Activated naive CD4-positive, alpha-beta T cell treated with anti-CD3 and anti-CD28 coated beads, Interleukin-2, amount 10 ng/mL, durations not matched to agents 7 days and 5 days (primary cell): ENCODE results near the gene APOC4.
"Not testable (repeated sequence)": the region's sequence is repeated elsewhere in the genome, so short reads cannot be mapped to it uniquely, and the experiment has no call there.

Source experiments
- CTCF ChIA-PET: fragments of 350-600 bp; sonication (Branson Sonifier 250); formaldehyde crosslinking; loops from one replicate; lab custom pipeline; 2021; ENCODE audit warnings: antibody characterized with exemption; lab: Charles Lee
- DNase-seq: peaks from one replicate; pipeline ENCODE4 v3.0.0-alpha.2; 2020
- H3K27ac Mint-ChIP-seq: one replicate; pipeline ENCODE4 v1.8.0; 2021; ENCODE audit warnings: mild to moderate bottlenecking, moderate library complexity, mixed read lengths
- H3K27me3 Mint-ChIP-seq: one replicate; pipeline ENCODE4 v1.8.0; 2021; ENCODE audit warnings: mild to moderate bottlenecking, mixed read lengths
- H3K36me3 Mint-ChIP-seq: one replicate; pipeline ENCODE4 v1.8.0; 2021; ENCODE audit warnings: mixed read lengths
- H3K4me1 Mint-ChIP-seq: one replicate; pipeline ENCODE4 v1.8.0; 2021; ENCODE audit warnings: mixed read lengths
- H3K4me3 Mint-ChIP-seq: one replicate; pipeline ENCODE4 v1.8.0; 2021; ENCODE audit warnings: mild to moderate bottlenecking, moderate library complexity, mixed read lengths
- H3K9me3 Mint-ChIP-seq: one replicate; pipeline ENCODE4 v1.8.0; 2021; ENCODE audit warnings: mixed read lengths

The APOC4 gene

GRCh38 chr19:44908074-44908835, 33.8 kb upstream of the APOC4 start:
- peaks cover 69% of the 10 kb centered on the region for H3K27me3 Mint-ChIP-seq
- peaks cover 11% of the 10 kb centered on the region for H3K4me1 Mint-ChIP-seq
- no peak overlapping the region for H3K27ac Mint-ChIP-seq
- H3K36me3 Mint-ChIP-seq: peaks cover 4% of the 10 kb centered on the region
- H3K4me3 Mint-ChIP-seq: no peak overlapping the region
- CTCF ChIA-PET: no interaction called here
- DNase-seq: no peak
- no peaks in the 10 kb centered on the region for H3K9me3 Mint-ChIP-seq

DNA sequence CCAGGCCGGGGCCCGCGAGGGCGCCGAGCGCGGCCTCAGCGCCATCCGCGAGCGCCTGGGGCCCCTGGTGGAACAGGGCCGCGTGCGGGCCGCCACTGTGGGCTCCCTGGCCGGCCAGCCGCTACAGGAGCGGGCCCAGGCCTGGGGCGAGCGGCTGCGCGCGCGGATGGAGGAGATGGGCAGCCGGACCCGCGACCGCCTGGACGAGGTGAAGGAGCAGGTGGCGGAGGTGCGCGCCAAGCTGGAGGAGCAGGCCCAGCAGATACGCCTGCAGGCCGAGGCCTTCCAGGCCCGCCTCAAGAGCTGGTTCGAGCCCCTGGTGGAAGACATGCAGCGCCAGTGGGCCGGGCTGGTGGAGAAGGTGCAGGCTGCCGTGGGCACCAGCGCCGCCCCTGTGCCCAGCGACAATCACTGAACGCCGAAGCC, 33.2 kb upstream of the APOC4 start:
- Mint-ChIP-seq H3K4me1 (peaks cover 11% of the 10 kb centered on the region), H3K27me3 (peaks cover 71% of the 10 kb centered on the region), H3K36me3 (peaks cover 2% of the 10 kb centered on the region), H3K9me3 (no peaks in the 10 kb centered on the region), H3K27ac (no peak overlapping the region), H3K4me3 (no peak overlapping the region)
- no peak for DNase-seq
- CTCF ChIA-PET: no interaction called here

GRCh38 chr19:44909775-44910174, 32.3 kb upstream of the APOC4 start:
- CTCF ChIA-PET: no interaction called here

DNA sequence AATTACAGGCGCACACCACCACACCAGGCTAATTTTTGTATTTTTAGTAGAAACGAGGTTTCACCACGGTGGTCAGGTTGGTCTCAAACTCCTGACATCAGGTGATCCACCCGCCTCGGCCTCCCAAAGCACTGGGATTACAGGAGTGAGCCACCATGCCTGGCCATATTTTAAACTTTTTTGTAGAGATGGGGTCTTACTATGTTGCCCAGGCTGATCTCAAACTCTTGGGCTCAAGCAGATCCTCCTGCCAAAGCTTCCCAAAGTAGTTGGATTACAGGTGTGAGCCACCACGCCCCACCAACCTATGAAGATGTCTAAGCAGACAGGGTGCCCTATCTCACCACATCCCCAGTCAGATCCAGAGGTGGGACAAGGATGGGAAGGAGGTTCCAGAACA, 30.1 kb upstream of the APOC4 start:
- H3K36me3 Mint-ChIP-seq, H3K9me3 Mint-ChIP-seq, DNase-seq, H3K4me3 Mint-ChIP-seq, H3K27ac Mint-ChIP-seq: not testable (repeated sequence)
- peaks cover 14% of the 10 kb centered on the region for H3K4me1 Mint-ChIP-seq
- peaks cover 57% of the 10 kb centered on the region for H3K27me3 Mint-ChIP-seq
- CTCF ChIA-PET: interaction anchor here (1.6 to 2.3 kb wide), 2 partner anchors 37 to 40 kb away, joined by 4 to 19 read pairs; no protein-coding TSS in a partner anchor

More at GRCh38 chr19:44909775-44910174, 32.3 kb upstream of the APOC4 start:
- Mint-ChIP-seq H3K4me1 (peaks cover 19% of the 10 kb centered on the region), H3K27me3 (peaks cover 74% of the 10 kb centered on the region), H3K36me3 (no peaks in the 10 kb centered on the region), H3K27ac (no peak overlapping the region), H3K4me3 (no peak overlapping the region), H3K9me3 (no peaks in the 10 kb centered on the region)
- no peak for DNase-seq

GRCh38 chr19:44912854-44913253, 29.2 kb upstream of the APOC4 start:
- Mint-ChIP-seq H3K4me3 (no peak overlapping the region), H3K27me3 (peaks cover 49% of the 10 kb centered on the region), H3K4me1 (peaks cover 14% of the 10 kb centered on the region), H3K27ac (no peak overlapping the region), H3K9me3 (no peaks in the 10 kb centered on the region), H3K36me3 (no peaks in the 10 kb centered on the region)
- no peak for DNase-seq
- CTCF ChIA-PET: no interaction called here

DNA sequence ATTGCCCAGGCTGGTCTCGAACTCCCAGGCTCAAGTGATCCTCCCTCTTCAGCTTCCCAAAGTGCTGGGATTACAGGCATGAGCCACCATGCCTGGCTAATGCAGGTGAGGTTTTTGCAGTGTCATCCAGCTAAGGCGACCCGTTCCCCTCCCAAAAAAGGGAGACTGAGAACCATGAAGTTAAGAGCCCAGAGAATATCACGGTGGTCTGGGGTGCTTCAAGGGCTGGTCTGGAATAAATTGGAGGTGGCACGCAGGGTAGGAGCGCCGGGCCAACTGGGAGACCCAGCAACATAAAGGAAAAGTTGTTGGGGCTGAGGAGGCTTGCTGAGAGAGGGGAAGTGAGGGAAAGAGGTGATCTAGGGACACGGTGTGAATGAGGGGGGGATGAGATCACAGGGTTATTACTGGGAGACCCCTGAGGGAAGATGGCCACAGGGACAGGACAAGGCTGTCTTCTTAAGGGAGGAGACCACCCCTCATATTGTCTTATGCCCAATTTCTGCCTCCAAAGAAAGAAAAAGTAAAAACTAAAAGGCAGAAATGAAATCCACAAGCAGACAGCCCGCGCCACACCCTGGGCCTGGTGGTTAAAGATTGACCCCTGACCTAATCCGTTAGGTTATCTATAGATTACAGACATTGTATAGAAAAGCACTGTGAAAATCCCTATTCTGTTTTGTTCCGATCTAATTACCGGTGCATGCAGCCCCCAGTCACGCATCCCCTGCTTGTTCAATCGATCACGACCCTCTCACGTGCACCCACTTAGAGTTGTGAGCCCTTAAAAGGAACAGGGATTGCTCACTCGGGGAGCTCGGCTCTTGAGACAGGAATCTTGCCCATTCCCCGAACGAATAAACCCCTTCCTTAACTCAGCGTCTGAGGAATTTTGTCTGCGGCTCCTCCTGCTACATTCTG, 28.3 kb upstream of the APOC4 start:
- Mint-ChIP-seq H3K4me1 (peaks cover 14% of the 10 kb centered on the region), H3K4me3 (peak overlapping the region; percentile 88)

DNA sequence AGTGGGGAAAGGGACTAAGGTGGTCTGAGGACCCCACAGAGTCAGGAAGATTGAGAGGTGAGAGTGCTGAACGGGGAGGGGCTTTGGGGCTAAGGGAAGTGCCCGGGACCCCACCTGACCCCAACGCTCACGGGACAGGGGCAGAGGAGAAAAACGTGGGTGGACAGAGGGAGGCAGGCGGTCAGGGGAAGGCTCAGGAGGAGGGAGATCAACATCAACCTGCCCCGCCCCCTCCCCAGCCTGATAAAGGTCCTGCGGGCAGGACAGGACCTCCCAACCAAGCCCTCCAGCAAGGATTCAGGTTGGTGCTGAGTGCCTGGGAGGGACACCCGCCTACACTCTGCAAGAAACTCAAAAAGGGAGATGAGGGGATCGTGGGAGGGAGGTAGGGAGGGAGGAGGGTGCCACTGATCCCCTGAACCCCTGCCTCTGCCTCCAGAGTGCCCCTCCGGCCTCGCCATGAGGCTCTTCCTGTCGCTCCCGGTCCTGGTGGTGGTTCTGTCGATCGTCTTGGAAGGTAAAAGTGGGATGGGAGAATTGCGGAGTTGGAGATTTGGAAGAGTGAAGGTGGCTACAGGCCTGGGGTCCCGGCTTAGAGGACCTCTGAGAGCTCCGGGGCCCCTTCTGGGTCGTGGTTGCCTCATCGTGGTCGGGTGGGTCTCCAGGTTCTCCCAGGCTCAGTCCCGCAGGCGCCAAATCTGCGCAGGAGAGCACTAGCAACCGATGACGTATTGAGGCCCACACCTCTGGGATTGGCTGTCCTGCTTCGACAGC, 27.4 kb upstream of the APOC4 start, which contains the start of gene APOC1:
Gene APOC1 (plus strand): TSS at position 176 of the 774 bp plus-strand sequence. CDS start 284 bp downstream, at position 460.
- Mint-ChIP-seq H3K27ac (peak within 1 kb of the TSS; percentile 69), H3K4me1 (peaks cover 14% of the 10 kb centered on the region), H3K4me3 (peak within 1 kb of the TSS; percentile 88), H3K27me3 (peaks cover 45% of the 10 kb centered on the region)
- H3K36me3 Mint-ChIP-seq, H3K9me3 Mint-ChIP-seq: not testable (repeated sequence)
- peak; percentile 87 for DNase-seq
- CTCF ChIA-PET: interaction anchor here (1.5 kb wide), 1 partner anchor 38 kb away, joined by 4 read pairs; no protein-coding TSS in a partner anchor

More for the DNA sequence above, 28.3 kb upstream of the APOC4 start:
- not testable (repeated sequence) for H3K36me3 Mint-ChIP-seq, DNase-seq, H3K27ac Mint-ChIP-seq, H3K9me3 Mint-ChIP-seq
- CTCF ChIA-PET: interaction anchor here (1.5 kb wide), 1 partner anchor 39 kb away, joined by 4 read pairs; no protein-coding TSS in a partner anchor
- peaks cover 45% of the 10 kb centered on the region for H3K27me3 Mint-ChIP-seq

DNA sequence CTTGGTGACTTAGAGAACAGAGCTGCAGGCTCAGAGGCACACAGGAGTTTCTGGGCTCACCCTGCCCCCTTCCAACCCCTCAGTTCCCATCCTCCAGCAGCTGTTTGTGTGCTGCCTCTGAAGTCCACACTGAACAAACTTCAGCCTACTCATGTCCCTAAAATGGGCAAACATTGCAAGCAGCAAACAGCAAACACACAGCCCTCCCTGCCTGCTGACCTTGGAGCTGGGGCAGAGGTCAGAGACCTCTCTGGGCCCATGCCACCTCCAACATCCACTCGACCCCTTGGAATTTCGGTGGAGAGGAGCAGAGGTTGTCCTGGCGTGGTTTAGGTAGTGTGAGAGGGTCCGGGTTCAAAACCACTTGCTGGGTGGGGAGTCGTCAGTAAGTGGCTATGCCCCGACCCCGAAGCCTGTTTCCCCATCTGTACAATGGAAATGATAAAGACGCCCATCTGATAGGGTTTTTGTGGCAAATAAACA, 17.8 kb upstream of the APOC4 start:
- no peaks in the 10 kb centered on the region for H3K9me3 Mint-ChIP-seq
- H3K36me3 Mint-ChIP-seq: no peaks in the 10 kb centered on the region
- H3K27me3 Mint-ChIP-seq: peaks cover 50% of the 10 kb centered on the region
- CTCF ChIA-PET: no interaction called here
- H3K27ac Mint-ChIP-seq: no peak overlapping the region
- H3K4me3 Mint-ChIP-seq: no peak overlapping the region
- no peak for DNase-seq
- peaks cover 5% of the 10 kb centered on the region for H3K4me1 Mint-ChIP-seq

DNA sequence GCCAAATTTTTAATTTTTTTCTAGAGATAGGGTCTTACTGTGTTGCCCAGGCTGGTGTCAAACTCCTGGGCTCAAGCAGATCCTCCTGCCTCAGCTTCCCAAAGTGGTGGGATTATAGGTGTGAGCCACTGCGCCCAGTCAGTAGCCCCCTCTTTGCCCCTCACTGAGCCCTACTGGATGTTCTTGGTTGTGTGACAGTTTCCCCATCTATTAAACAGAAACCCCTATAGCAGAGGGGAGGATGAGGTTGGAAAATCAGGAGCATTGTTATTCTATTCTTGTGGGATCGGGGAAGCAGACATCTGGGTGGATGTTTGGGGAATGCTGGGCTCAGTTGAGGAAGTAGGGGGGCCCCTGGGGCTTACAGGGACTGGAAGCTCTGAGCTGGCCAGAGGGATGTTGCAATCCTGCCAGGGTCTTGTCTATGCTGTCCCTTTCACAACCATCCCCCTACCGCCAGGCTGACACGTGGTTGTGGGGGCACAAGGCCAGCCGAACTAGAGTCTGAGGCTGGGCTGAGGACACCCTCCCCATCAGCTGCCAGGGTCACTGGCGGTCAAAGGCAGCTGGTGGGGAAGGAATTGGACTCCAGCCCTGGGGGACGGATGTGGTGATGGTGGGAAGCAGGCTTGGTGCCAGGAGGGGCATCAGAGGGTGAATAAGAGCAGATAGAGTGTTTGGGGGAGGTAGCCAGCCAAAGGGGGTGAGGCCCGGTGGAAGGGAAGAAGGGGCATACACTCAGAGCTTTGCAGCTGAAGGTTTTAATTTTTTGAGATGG, 16.7 kb upstream of the APOC4 start:
- no peak overlapping the region for H3K4me3 Mint-ChIP-seq
- no peak for DNase-seq
- no peak overlapping the region for H3K27ac Mint-ChIP-seq
- no peaks in the 10 kb centered on the region for H3K36me3 Mint-ChIP-seq
- CTCF ChIA-PET: no interaction called here
- peaks cover 53% of the 10 kb centered on the region for H3K27me3 Mint-ChIP-seq
- no peaks in the 10 kb centered on the region for H3K9me3 Mint-ChIP-seq
- H3K4me1 Mint-ChIP-seq: peaks cover 5% of the 10 kb centered on the region

DNA sequence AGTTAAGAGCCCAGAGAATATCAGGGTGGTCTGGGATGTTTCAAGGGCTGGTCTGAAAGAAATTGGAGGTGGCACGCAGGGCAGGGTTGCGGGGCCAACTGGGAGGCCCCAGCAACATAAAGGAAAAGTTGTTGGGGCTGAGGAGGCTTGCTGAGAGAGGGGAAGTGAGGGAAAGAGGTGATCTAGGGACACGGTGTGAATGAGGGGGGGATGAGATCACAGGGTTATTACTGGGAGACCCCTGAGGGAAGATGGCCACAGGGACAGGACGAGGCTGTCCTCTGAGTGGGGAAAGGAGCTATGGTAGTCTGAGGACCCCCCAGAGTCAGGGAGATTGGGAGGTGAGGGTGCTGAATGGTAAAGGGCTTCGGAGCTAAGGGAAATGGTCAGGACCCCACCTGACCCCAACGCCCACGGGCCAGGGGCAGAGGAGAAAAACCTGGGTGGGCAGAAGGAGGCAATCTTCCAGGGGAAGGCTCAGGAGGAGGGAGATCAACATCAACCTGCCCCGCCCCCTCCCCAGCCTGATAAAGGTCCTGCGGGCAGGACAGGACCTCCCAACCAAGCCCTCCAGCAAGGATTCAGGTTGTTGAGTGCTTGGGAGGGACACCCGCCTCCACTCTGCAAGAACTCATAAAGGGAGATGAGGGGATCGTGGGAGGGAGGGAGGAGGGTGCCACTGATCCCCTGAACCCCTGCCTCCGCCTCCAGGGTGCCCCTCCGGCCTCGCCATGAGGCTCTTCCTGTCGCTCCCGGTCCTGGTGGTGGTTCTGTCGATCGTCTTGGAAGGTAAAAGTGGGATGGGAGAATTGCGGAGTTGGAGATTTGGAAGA, 15.6 kb upstream of the APOC4 start:
- CTCF ChIA-PET, H3K9me3 Mint-ChIP-seq: not testable (repeated sequence)
- H3K27me3 Mint-ChIP-seq: peaks cover 53% of the 10 kb centered on the region

GRCh38 chr19:44927746-44928145, 14.3 kb upstream of the APOC4 start:
- no peak for DNase-seq
- Mint-ChIP-seq H3K27ac (no peak overlapping the region), H3K4me1 (peaks cover 5% of the 10 kb centered on the region), H3K36me3 (no peaks in the 10 kb centered on the region), H3K27me3 (peaks cover 45% of the 10 kb centered on the region), H3K4me3 (no peak overlapping the region), H3K9me3 (no peaks in the 10 kb centered on the region)
- CTCF ChIA-PET: interaction anchor here (0.6 kb wide), 1 partner anchor 245 kb away, joined by 3 read pairs; no protein-coding TSS in a partner anchor

More for the DNA sequence above, 15.6 kb upstream of the APOC4 start:
- H3K4me1 Mint-ChIP-seq, H3K27ac Mint-ChIP-seq, H3K4me3 Mint-ChIP-seq, DNase-seq, H3K36me3 Mint-ChIP-seq: not testable (repeated sequence)

DNA sequence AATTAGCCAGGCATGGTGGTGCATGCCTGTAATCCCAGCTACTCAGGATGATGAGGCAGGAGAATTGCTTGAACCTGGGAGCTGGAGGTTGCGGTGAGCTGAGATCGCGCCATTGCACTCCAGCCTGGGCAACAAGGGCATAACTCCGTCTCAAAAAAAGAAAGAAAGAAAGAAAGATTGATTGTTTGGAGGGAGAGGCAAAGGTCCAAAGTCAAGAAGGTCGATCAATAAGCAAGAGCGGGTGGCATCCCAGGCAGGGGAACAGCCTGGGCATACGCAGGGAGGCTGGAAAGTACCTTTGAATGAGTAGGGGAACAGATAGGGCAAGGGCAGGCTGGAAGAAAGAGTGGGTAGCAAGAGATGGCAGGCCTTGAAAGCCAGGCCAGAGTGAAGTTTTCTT, 11.9 kb upstream of the APOC4 start:
- no peaks in the 10 kb centered on the region for H3K36me3 Mint-ChIP-seq
- peaks cover 5% of the 10 kb centered on the region for H3K4me1 Mint-ChIP-seq
- no peak overlapping the region for H3K4me3 Mint-ChIP-seq
- H3K27me3 Mint-ChIP-seq: peaks cover 38% of the 10 kb centered on the region
- no peak overlapping the region for H3K27ac Mint-ChIP-seq
- DNase-seq: no peak
- H3K9me3 Mint-ChIP-seq: no peaks in the 10 kb centered on the region
- CTCF ChIA-PET: no interaction called here
